Effector memory CD4-positive, alpha-beta T cell (primary cell): ENCODE results near the gene RPS27A.
A peak's percentile ranks its signal among the peaks of the same experiment; 100 is the strongest.
"Not testable (repeated sequence)": the region's sequence is repeated elsewhere in the genome, so short reads cannot be mapped to it uniquely, and the experiment has no call there.

ENCODE experiments used
- DNase-seq, 3 donors: peaks; one replicate each; pipeline ENCODE4 v3.0.0-alpha.2; 2020
- H3K27ac ChIP-seq: 2 replicates; pipeline ENCODE4 v1.7.0; 2013; ENCODE audit warnings: mild to moderate bottlenecking, low read length, moderate library complexity; ENCODE audit not compliant: insufficient read depth, poor library complexity, severe bottlenecking
- H3K27me3 ChIP-seq: replicated peaks from 2 replicates; pipeline ENCODE4 v1.7.0; 2013; ENCODE audit warnings: mild to moderate bottlenecking, low read length; ENCODE audit not compliant: insufficient read depth, control insufficient read depth, poor library complexity, severe bottlenecking
- H3K36me3 ChIP-seq: 2 replicates; pipeline ENCODE4 v1.7.0; 2013; ENCODE audit warnings: mild to moderate bottlenecking, low read length, moderate library complexity; ENCODE audit not compliant: control insufficient read depth, insufficient read depth
- H3K4me1 ChIP-seq: 2 replicates; pipeline ENCODE4 v1.7.0; 2013; ENCODE audit warnings: low read length, mild to moderate bottlenecking; ENCODE audit not compliant: control insufficient read depth, insufficient read depth, poor library complexity, severe bottlenecking
- H3K4me3 ChIP-seq: 2 replicates; pipeline ENCODE4 v1.7.0; 2013; ENCODE audit warnings: low read length, low read depth, mild to moderate bottlenecking; ENCODE audit not compliant: insufficient read depth, poor library complexity, severe bottlenecking
- H3K9me3 ChIP-seq: 2 replicates; pipeline ENCODE4 v1.7.0; 2013; ENCODE audit warnings: mild to moderate bottlenecking, low read length, moderate library complexity; ENCODE audit not compliant: control insufficient read depth

Gene RPS27A

DNA sequence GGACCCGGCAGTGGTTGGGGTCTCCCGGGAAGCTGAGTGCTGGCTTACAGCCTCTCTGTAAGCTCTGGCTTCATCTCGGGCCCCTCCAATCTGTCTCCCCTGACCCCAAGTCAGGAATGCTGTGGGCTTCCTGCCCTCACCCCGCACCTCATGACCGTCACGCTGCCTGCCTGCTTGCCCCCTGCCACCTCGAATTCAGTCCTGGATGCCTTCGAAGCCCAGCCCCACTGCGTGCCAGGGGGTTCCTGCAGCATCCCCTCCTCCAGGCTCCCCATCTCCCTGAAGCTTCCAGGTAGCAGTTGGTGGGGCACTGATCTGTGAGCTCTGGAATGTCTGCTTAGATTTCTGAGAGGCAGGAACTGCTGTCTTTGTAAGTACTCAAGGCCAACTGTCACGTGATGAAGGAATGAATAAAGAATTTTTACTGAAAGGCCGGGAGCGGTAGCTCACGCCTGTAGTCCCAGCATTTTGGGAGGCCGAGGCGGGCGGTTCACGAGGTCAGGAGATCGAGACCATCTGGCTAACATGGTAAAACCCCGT lies 6.9 kb upstream of the RPS27A start:
- H3K9me3 ChIP-seq: no peaks in the 10 kb centered on the region
- H3K27me3 ChIP-seq: no peaks in the 10 kb centered on the region
- no peak for DNase-seq
- peaks cover 12% of the 10 kb centered on the region for H3K4me1 ChIP-seq
- H3K4me3 ChIP-seq: no peak overlapping the region
- H3K27ac ChIP-seq: no peak overlapping the region
- H3K36me3 ChIP-seq: no peaks in the 10 kb centered on the region

GRCh38 chr2:55227437-55228225 lies 4.9 kb upstream of the RPS27A start:
- not testable (repeated sequence) for H3K27me3 ChIP-seq, H3K36me3 ChIP-seq, H3K27ac ChIP-seq, H3K9me3 ChIP-seq, DNase-seq
- H3K4me3 ChIP-seq: peak overlapping the region; percentile 24
- H3K4me1 ChIP-seq: peaks cover 13% of the 10 kb centered on the region

DNA sequence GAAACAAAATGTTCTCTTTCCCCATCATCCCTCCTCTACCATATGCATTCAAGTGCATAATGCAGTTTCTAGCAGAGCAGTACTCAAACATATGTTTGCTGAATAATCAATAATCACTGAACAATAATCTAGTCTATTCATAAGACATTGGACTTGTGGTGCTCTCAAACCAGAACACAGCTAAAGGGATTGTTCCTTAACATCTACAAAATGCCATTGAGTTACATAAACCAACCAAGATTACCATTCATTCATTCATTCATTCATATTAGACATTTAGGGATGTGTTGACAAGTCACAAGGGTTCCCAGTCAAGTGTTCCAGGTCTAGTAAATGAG lies 4.3 kb upstream of the RPS27A start:
- H3K36me3 ChIP-seq: no peaks in the 10 kb centered on the region
- no peak overlapping the region for H3K27ac ChIP-seq
- peaks cover 13% of the 10 kb centered on the region for H3K4me1 ChIP-seq
- H3K4me3 ChIP-seq: peak overlapping the region; percentile 24
- no peaks in the 10 kb centered on the region for H3K9me3 ChIP-seq
- no peak for DNase-seq
- H3K27me3 ChIP-seq: no peaks in the 10 kb centered on the region

GRCh38 chr2:55229221-55229620 lies 3.3 kb upstream of the RPS27A start:
- peaks cover 17% of the 10 kb centered on the region for H3K4me1 ChIP-seq
- H3K27ac ChIP-seq: no peak overlapping the region

GRCh38 chr2:55230551-55230950 lies 1.9 kb upstream of the RPS27A start:
- Histone ChIP-seq H3K9me3 (no peaks in the 10 kb centered on the region), H3K27ac (no peak overlapping the region), H3K27me3 (no peaks in the 10 kb centered on the region), H3K4me1 (peaks cover 17% of the 10 kb centered on the region), H3K36me3 (peaks cover 17% of the 10 kb centered on the region), H3K4me3 (no peak overlapping the region)
- DNase-seq: no peak

More at GRCh38 chr2:55229221-55229620, 3.3 kb upstream of the RPS27A start:
- Histone ChIP-seq H3K36me3 (peaks cover 4% of the 10 kb centered on the region), H3K27me3 (no peaks in the 10 kb centered on the region), H3K4me3 (no peak overlapping the region), H3K9me3 (no peaks in the 10 kb centered on the region)
- no peak for DNase-seq

DNA sequence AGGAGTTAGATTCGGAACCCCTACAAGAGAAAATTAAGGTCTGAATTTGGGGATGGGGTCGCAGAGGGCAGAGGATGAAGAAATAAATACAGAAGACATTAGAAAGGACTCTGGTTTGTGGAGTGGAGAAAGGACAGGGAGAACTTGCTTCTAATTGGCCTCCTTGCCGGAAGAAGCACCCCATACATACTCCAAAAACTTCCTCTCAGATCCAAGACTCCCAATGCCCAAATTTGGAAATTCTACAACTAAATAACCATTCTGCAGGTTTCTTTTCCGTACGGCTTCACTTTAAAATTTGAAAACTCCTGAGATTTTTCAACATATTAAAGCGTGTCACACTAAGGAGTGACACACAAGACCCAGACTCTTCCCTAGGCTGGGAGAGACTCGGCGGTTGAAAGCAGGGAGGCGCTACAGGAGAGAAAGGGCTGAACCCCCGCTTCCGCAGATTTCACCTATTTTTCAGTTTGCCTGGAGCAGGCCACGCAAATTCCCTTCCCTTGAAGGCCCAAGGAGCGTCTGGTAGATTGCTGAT lies 873 bp upstream of the RPS27A start:
- H3K27ac ChIP-seq: peak overlapping the region; percentile 98
- H3K4me1 ChIP-seq: peaks cover 17% of the 10 kb centered on the region
- no peaks in the 10 kb centered on the region for H3K9me3 ChIP-seq
- no peaks in the 10 kb centered on the region for H3K27me3 ChIP-seq
- DNase-seq: no peak
- peaks cover 28% of the 10 kb centered on the region for H3K36me3 ChIP-seq
- H3K4me3 ChIP-seq: peak overlapping the region; percentile 85

- H3K27me3 ChIP-seq: no peaks in the 10 kb centered on the region
- H3K36me3 ChIP-seq: peaks cover 31% of the 10 kb centered on the region
- peak overlapping the region; percentile 85 for H3K4me3 ChIP-seq
- peak; percentile 49 to 60 (median 53) for DNase-seq
- H3K27ac ChIP-seq: peak overlapping the region; percentile 98
- H3K4me1 ChIP-seq: peaks cover 12% of the 10 kb centered on the region
- H3K9me3 ChIP-seq: no peaks in the 10 kb centered on the region
Observed at GRCh38 chr2:55232863-55233657, 572 bp downstream of the RPS27A start.

GRCh38 chr2:55233658-55233940 lies 1.1 kb downstream of the RPS27A start:
- DNase-seq: no peak
- Histone ChIP-seq H3K4me1 (peaks cover 7% of the 10 kb centered on the region), H3K27me3 (no peaks in the 10 kb centered on the region), H3K9me3 (no peaks in the 10 kb centered on the region), H3K27ac (peak overlapping the region; percentile 98), H3K36me3 (peaks cover 31% of the 10 kb centered on the region), H3K4me3 (peak overlapping the region; percentile 85)

GRCh38 chr2:55235724-55236538 lies 3.4 kb downstream of the RPS27A start:
- H3K27ac ChIP-seq: no peak overlapping the region
- peaks cover 7% of the 10 kb centered on the region for H3K4me1 ChIP-seq
- no peak for DNase-seq
- H3K4me3 ChIP-seq: no peak overlapping the region
- H3K27me3 ChIP-seq: no peaks in the 10 kb centered on the region
- no peaks in the 10 kb centered on the region for H3K9me3 ChIP-seq
- H3K36me3 ChIP-seq: peaks cover 31% of the 10 kb centered on the region
